ENCODE measurements around the gene ARIH2.

DNA sequence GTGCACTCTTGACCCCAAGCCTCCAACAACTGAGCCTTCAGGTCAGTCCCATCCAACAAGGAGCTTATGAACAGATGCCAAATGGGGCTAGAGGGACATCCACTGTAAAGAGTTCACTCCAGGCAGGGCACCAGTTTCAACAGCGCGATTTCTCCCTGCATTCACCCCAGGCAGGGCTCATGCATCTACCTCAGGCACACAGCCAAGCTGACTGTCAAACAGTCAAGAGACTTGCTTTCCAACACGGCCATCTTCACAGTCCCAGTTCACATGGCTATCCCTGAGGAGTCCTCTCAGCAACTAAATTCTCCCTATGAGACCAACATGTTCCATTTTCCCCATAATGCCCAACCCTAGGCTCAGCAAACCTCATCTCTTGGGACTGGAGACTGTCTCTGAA, 37.6 kb upstream of the ARIH2 start:
- TF ChIP-seq, protein P1, sequence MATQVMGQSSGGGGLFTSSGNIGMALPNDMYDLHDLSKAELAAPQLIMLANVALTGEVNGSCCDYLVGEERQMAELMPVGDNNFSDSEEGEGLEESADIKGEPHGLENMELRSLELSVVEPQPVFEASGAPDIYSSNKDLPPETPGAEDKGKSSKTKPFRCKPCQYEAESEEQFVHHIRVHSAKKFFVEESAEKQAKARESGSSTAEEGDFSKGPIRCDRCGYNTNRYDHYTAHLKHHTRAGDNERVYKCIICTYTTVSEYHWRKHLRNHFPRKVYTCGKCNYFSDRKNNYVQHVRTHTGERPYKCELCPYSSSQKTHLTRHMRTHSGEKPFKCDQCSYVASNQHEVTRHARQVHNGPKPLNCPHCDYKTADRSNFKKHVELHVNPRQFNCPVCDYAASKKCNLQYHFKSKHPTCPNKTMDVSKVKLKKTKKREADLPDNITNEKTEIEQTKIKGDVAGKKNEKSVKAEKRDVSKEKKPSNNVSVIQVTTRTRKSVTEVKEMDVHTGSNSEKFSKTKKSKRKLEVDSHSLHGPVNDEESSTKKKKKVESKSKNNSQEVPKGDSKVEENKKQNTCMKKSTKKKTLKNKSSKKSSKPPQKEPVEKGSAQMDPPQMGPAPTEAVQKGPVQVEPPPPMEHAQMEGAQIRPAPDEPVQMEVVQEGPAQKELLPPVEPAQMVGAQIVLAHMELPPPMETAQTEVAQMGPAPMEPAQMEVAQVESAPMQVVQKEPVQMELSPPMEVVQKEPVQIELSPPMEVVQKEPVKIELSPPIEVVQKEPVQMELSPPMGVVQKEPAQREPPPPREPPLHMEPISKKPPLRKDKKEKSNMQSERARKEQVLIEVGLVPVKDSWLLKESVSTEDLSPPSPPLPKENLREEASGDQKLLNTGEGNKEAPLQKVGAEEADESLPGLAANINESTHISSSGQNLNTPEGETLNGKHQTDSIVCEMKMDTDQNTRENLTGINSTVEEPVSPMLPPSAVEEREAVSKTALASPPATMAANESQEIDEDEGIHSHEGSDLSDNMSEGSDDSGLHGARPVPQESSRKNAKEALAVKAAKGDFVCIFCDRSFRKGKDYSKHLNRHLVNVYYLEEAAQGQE (IDR thresholded peaks at IDR 0.05; ENCODE audit: low read depth) = no peak
- TF ChIP-seq EP300 (IDR thresholded peaks at IDR 0.05; ENCODE audit: borderline replicate concordance) (no peak), ZBTB7A (IDR thresholded peaks at IDR 0.05; ENCODE audit: low read depth) (no peak), FOXM1 (IDR thresholded peaks at IDR 0.05; ENCODE audit: borderline replicate concordance, low read depth) (no peak), CEBPB (IDR thresholded peaks at IDR 0.05) (no peak), EGR1 (IDR thresholded peaks at IDR 0.05) (no peak)
- TF ChIP-seq, protein P2, sequence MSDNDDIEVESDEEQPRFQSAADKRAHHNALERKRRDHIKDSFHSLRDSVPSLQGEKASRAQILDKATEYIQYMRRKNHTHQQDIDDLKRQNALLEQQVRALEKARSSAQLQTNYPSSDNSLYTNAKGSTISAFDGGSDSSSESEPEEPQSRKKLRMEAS (IDR thresholded peaks at IDR 0.05) = no peak
- TF ChIP-seq, protein P3, sequence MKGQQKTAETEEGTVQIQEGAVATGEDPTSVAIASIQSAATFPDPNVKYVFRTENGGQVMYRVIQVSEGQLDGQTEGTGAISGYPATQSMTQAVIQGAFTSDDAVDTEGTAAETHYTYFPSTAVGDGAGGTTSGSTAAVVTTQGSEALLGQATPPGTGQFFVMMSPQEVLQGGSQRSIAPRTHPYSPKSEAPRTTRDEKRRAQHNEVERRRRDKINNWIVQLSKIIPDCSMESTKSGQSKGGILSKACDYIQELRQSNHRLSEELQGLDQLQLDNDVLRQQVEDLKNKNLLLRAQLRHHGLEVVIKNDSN (IDR thresholded peaks at IDR 0.05) = no peak

Data from Ishikawa (cell line).